Endothelial cell of umbilical vein (primary cell): ENCODE data around the gene ERO1B. TPM values are rescaled to one million over a fixed set of nuclear protein-coding genes. Genes with fewer than 3 reads are reported as not detected.

Source experiments
- BruUV-seq: library from RNA; stranded (reverse); fragments of 400-500 nt; replicated peaks from 2 replicates; lab custom pipeline; 2021; lab: Mats Ljungman, UMichigan
- CTCF ChIA-PET: fragments of 300-600, 350-600 bp; sonication (Branson Sonifier 250); formaldehyde crosslinking; loops from one replicate; lab custom pipeline; 2021; ENCODE audit warnings: antibody characterized with exemption, inconsistent platforms; lab: Charles Lee
- POLR2A ChIA-PET: fragments of 300-600, 350-600 bp; sonication (Branson Sonifier 250); formaldehyde crosslinking; loops from one replicate; lab custom pipeline; 2021; ENCODE audit warnings: antibody characterized with exemption, inconsistent platforms; lab: Charles Lee
- DNase-seq: peaks from one replicate; pipeline ENCODE4 v3.0.0-alpha.2; 2011; ENCODE audit warnings: low read depth, low spot score
- FAIRE-seq: peaks from 2 replicates; lab custom pipeline; 2011; peaks lifted over from hg19 to GRCh38; lab: Jason Lieb, UNC
- H2AFZ ChIP-seq: 2 replicates; pipeline ENCODE4 v1.6.0; 2012; ENCODE audit warnings: low read depth, low read length, control low read depth, inconsistent platforms
- H3K27ac ChIP-seq: 2 replicates; pipeline ENCODE4 v1.5.1; 2011; ENCODE audit warnings: low read depth, mild to moderate bottlenecking, control low read depth, low read length, moderate library complexity; ENCODE audit not compliant: insufficient read depth
- H3K27me3 ChIP-seq, 2 experiments: 2 replicates each; pipeline versions ENCODE4 v1.6.0 to v1.6.1; 2011; ENCODE audit warnings: low read length in 2 of 2, mixed read lengths in 1 of 2; ENCODE audit not compliant: control insufficient read depth in 2 of 2, insufficient read depth in 2 of 2
- H3K36me3 ChIP-seq, 2 experiments: 2 replicates in 1 of 2; 3 replicates in 1 of 2; pipeline ENCODE4 v1.5.1; 2011; ENCODE audit warnings: low read length in 2 of 2, mild to moderate bottlenecking in 1 of 2, moderate library complexity in 1 of 2; ENCODE audit not compliant: control insufficient read depth in 2 of 2, insufficient read depth in 2 of 2; ENCODE audit errors: extremely low read depth in 1 of 2
- H3K4me1 ChIP-seq: 3 replicates; pipeline ENCODE4 v1.5.1; 2011; ENCODE audit warnings: mild to moderate bottlenecking, low read length; ENCODE audit not compliant: control insufficient read depth, insufficient read depth; ENCODE audit errors: extremely low read depth
- H3K4me2 ChIP-seq: 2 replicates; pipeline ENCODE4 v1.6.1; 2011; ENCODE audit warnings: low read length, control low read depth, mixed read lengths; ENCODE audit not compliant: insufficient read depth
- H3K4me3 ChIP-seq, 3 experiments: fragments of 200-600 bp in 1 of 3; sonication (generic), shearing (Covaris generic) in 1 of 3; replicated peaks in 1 of 3; 2 replicates each; pipeline ENCODE4 v1.5.1; 2011 to 2016; ENCODE audit warnings: control low read depth in 3 of 3, low read length in 3 of 3, mild to moderate bottlenecking in 2 of 3, inconsistent platforms in 1 of 3, low read depth in 1 of 3, moderate library complexity in 1 of 3; ENCODE audit not compliant: insufficient read depth in 1 of 3
- H3K79me2 ChIP-seq: 2 replicates; pipeline ENCODE4 v1.6.0; 2012; ENCODE audit warnings: low read length, inconsistent platforms; ENCODE audit not compliant: control insufficient read depth, insufficient read depth
- H3K9ac ChIP-seq: replicated peaks from 2 replicates; pipeline ENCODE3; 2011; ENCODE audit warnings: low read length, control low read depth; ENCODE audit not compliant: insufficient read depth; ENCODE audit errors: extremely low read depth
- H3K9me1 ChIP-seq: replicated peaks from 3 replicates; pipeline ENCODE4 v1.6.0; 2011; ENCODE audit warnings: mild to moderate bottlenecking, low read length; ENCODE audit not compliant: control insufficient read depth, insufficient read depth; ENCODE audit errors: extremely low read depth
- H3K9me3 ChIP-seq: replicated peaks from 2 replicates; pipeline ENCODE4 v1.5.1; 2012; ENCODE audit warnings: low read length, inconsistent platforms; ENCODE audit not compliant: control insufficient read depth, insufficient read depth
- H4K20me1 ChIP-seq: replicated peaks from 2 replicates; pipeline ENCODE3; 2011; ENCODE audit warnings: mild to moderate bottlenecking, low read length; ENCODE audit not compliant: control insufficient read depth, insufficient read depth; ENCODE audit errors: extremely low read depth
- CTCF ChIP-seq, 2 donors: IDR thresholded peaks; 1 replicate in 1 of 2; 2 replicates in 1 of 2; pipeline ENCODE4 v1.5.1; 2011; ENCODE audit warnings: low read length in 2 of 2, mild to moderate bottlenecking in 2 of 2, moderate library complexity in 2 of 2, control low read depth in 1 of 2, inconsistent platforms in 1 of 2, low read depth in 1 of 2; ENCODE audit not compliant: insufficient read depth in 1 of 2; ENCODE audit errors: extremely low read depth in 1 of 2
- EZH2 ChIP-seq: IDR thresholded peaks from 2 replicates; pipeline ENCODE4 v1.6.1; 2012; ENCODE audit warnings: borderline replicate concordance, low read depth, mild to moderate bottlenecking, moderate library complexity, low read length, inconsistent platforms; ENCODE audit not compliant: severe bottlenecking
- FOS ChIP-seq: IDR thresholded peaks from 2 replicates; pipeline ENCODE4 v1.6.1; 2011; ENCODE audit warnings: mild to moderate bottlenecking, low read length, moderate library complexity, borderline replicate concordance; ENCODE audit not compliant: insufficient read depth
- GATA2 ChIP-seq: IDR thresholded peaks from 2 replicates; pipeline ENCODE4 v1.7.0; 2011; ENCODE audit warnings: low read depth, mild to moderate bottlenecking, moderate library complexity, mixed read lengths, low read length; ENCODE audit not compliant: insufficient read length, insufficient read depth
- JUN ChIP-seq: IDR thresholded peaks from 2 replicates; pipeline ENCODE4 v1.6.1; 2011; ENCODE audit warnings: borderline replicate concordance, low read depth; ENCODE audit not compliant: insufficient read length, insufficient read depth
- MAX ChIP-seq: IDR thresholded peaks from 2 replicates; pipeline ENCODE4 v1.6.1; 2011; ENCODE audit not compliant: insufficient read depth, insufficient read length
- MYC ChIP-seq: IDR thresholded peaks from one replicate; pipeline ENCODE4 v1.6.1; 2011; ENCODE audit warnings: mild to moderate bottlenecking, low read depth, low read length
- POLR2A ChIP-seq: IDR thresholded peaks from 2 replicates; pipeline ENCODE4 v1.6.1; 2012; ENCODE audit warnings: low read depth, mild to moderate bottlenecking, control low read depth, low read length
- POLR2AphosphoS5 ChIP-seq: IDR thresholded peaks from 2 replicates; pipeline ENCODE4 v1.6.1; 2012; ENCODE audit warnings: low read depth, mild to moderate bottlenecking, control low read depth, low read length, moderate library complexity; ENCODE audit not compliant: insufficient read depth
- dilution Hi-C: fragments of 300-500 bp; cut with MboI; formaldehyde crosslinking; loops from one replicate; pipeline ENCODE4 v1.15.0; 2019; ENCODE audit warnings: low sequenced_read_pairs; ENCODE audit not compliant: extremely low pct_ligation_motif_present
- intact Hi-C: fragments of 100-400 bp; cut with micrococcal nuclease; formaldehyde crosslinking; loops from one replicate; pipeline ENCODE4 v1.10.0; 2022
- polyA plus RNA-seq, 4 experiments: library from polyadenylated mRNA; depleted of rRNA in 3 of 4; stranded (reverse) in 3 of 4; unstranded in 1 of 4; fragments of >200 nt; gene quantifications; 2 replicates each; pipeline versions ENCODE4 v1.2.1 to v1.2.3, GENCODE V29; 2011 to 2012; ENCODE audit warnings: missing spikeins in 1 of 4
- total RNA-seq: library from RNA; stranded (reverse); gene quantifications from 2 replicates; pipeline ENCODE4 v1.2.3, GENCODE V29; 2021

ERO1B gene
- total and polyA plus RNA-seq, 2 donors (not counting 3 experiments of a cell fraction or from before 2014, with no cell fraction given), result 1.9 to 3.6 TPM

- Histone ChIP-seq H3K27ac (no peak overlapping the region), H3K79me2 (no peaks in the 10 kb centered on the region), H3K9ac (no peak overlapping the region), H2AFZ (no peak overlapping the region), H3K9me1 (no peaks in the 10 kb centered on the region), H4K20me1 (no peaks in the 10 kb centered on the region), H3K9me3 (no peaks in the 10 kb centered on the region), H3K4me3 (no peak overlapping the region), H3K4me1 (peaks cover 3% of the 10 kb centered on the region), H3K36me3 (no peaks in the 10 kb centered on the region), H3K27me3 (no peaks in the 10 kb centered on the region), H3K4me2 (no peak overlapping the region)
- no TSS peak for BruUV-seq
- CTCF ChIA-PET, result interaction anchor here (1.4 kb wide), 1 partner anchor 20 kb away, joined by 3 read pairs; no protein-coding TSS in a partner anchor
- dilution Hi-C loops (no loop called here), intact Hi-C loops (loop anchor here (5.0 kb wide), 1 partner anchor 575 kb away; no protein-coding TSS in a partner anchor)
- POLR2A ChIA-PET, result no interaction called here
- TF ChIP-seq EZH2, result no peak
- FAIRE-seq (no peak), DNase-seq (no peak)
Observed at GRCh38 chr1:236207569-236207968, 74.2 kb downstream of the ERO1B start.

- intact Hi-C loops, result loop anchor here (5.0 kb wide), 1 partner anchor 575 kb away; no protein-coding TSS in a partner anchor
- FAIRE-seq (no peak), DNase-seq (no peak)
- ChIA-PET CTCF (interaction anchor here (1.4 kb wide), 1 partner anchor 20 kb away, joined by 3 read pairs; no protein-coding TSS in a partner anchor), POLR2A (no interaction called here)
- peaks cover 3% of the 10 kb centered on the region for H3K4me1 ChIP-seq
- H3K4me3 ChIP-seq, result no peak overlapping the region
- H3K27ac ChIP-seq, result no peak overlapping the region
- no peaks in the 10 kb centered on the region for H3K27me3 ChIP-seq
- H3K79me2 ChIP-seq, result no peaks in the 10 kb centered on the region
- TF ChIP-seq MAX (no peak), GATA2 (no peak), MYC (no peak), EZH2 (no peak), CTCF (IDR thresholded peaks at IDR 0.05; ENCODE audit: extremely low read depth in 1 of 2, insufficient read depth in 1 of 2, low read depth in 1 of 2, low read length in 2 of 2) (no peak), FOS (no peak), POLR2AphosphoS5 (no peak), POLR2A (no peak), JUN (no peak)
- dilution Hi-C loops, result no loop called here
- no TSS peak for BruUV-seq
- no peaks in the 10 kb centered on the region for H3K36me3 ChIP-seq
- no peak overlapping the region for H3K4me2 ChIP-seq
- no peak overlapping the region for H3K9ac ChIP-seq
- H3K9me3 ChIP-seq, result no peaks in the 10 kb centered on the region
- no peaks in the 10 kb centered on the region for H4K20me1 ChIP-seq
- H2AFZ ChIP-seq, result no peak overlapping the region
- H3K9me1 ChIP-seq, result no peaks in the 10 kb centered on the region
Observed at GRCh38 chr1:236207121-236207520, 74.6 kb downstream of the ERO1B start.
